MM.1S (cell line): ENCODE results near the gene KCNK2.

ENCODE experiments used
- CTCF ChIP-seq: fragments of 300-600 bp; sonication (generic); IDR thresholded peaks from 2 replicates; pipeline ENCODE4 v1.5.1; 2016; ENCODE audit warnings: antibody characterized with exemption, low read length, mixed read lengths
- EZH2 ChIP-seq: fragments of 300-600 bp; sonication (generic); optimal IDR thresholded peaks from 2 replicates; pipeline ENCODE3; 2017; ENCODE audit warnings: low read depth, mild to moderate bottlenecking, antibody characterized with exemption, low read length, mixed read lengths
- EZH2phosphoT487 ChIP-seq: fragments of 300-600 bp; sonication (generic); IDR thresholded peaks from 2 replicates; pipeline ENCODE4 v1.6.1; 2018; ENCODE audit warnings: antibody characterized with exemption, low read length

GRCh38 chr1:215059947-215060346, 22.6 kb upstream of the KCNK2 start:
- TF ChIP-seq EZH2 (no peak), CTCF (no peak), EZH2phosphoT487 (no peak)
